Cardiac muscle cell (in vitro differentiated cells and primary cell): ENCODE results near the gene SHCBP1. TPM values are rescaled to one million over a fixed set of nuclear protein-coding genes. Genes with fewer than 3 reads are reported as not detected.
"Not testable (repeated sequence)": the region's sequence is repeated elsewhere in the genome, so short reads cannot be mapped to it uniquely, and the experiment has no call there.

Source experiments
- DNase-seq, 2 donors: peaks; one replicate each; pipeline versions ENCODE4 v3.0.0 to v3.0.0-alpha.2; 2010 to 2017; ENCODE audit warnings: low read depth in 1 of 2, low spot score in 1 of 2
- H3K27ac ChIP-seq: fragments of 200-600 bp; sonication (generic); 2 replicates; pipeline ENCODE4 v1.5.1; 2016
- H3K27me3 ChIP-seq: fragments of 200-600 bp; sonication (generic); 2 replicates; pipeline ENCODE4 v1.6.0; 2016; ENCODE audit warnings: control low read depth
- H3K36me3 ChIP-seq: fragments of 200-600 bp; sonication (generic); 2 replicates; pipeline ENCODE4 v1.5.1; 2016; ENCODE audit warnings: control low read depth
- H3K4me1 ChIP-seq: fragments of 200-600 bp; sonication (generic); 2 replicates; pipeline ENCODE4 v1.8.1; 2017; ENCODE audit warnings: low read depth, mild to moderate bottlenecking, mixed run types
- H3K4me3 ChIP-seq: fragments of 200-600 bp; sonication (generic); 2 replicates; pipeline ENCODE4 v1.5.1; 2016; ENCODE audit warnings: mild to moderate bottlenecking
- H3K9me3 ChIP-seq: fragments of 200-600 bp; sonication (generic); 2 replicates; pipeline ENCODE4 v1.5.1; 2017; ENCODE audit warnings: low read depth, mild to moderate bottlenecking, control low read depth
- CTCF ChIP-seq: IDR thresholded peaks from 2 replicates; pipeline ENCODE4 v1.5.1; 2012; ENCODE audit warnings: low read depth, mild to moderate bottlenecking, low read length
- polyA plus RNA-seq: library from polyadenylated mRNA; unstranded; fragments of >200 nt; fragmentation: Nextera tagmentation; extraction: Ambion mirVana; gene quantifications from 2 replicates; pipeline ENCODE4 v1.2.1, GENCODE V29; 2016
- total RNA-seq: library from RNA; depleted of rRNA; stranded (reverse); fragments of >200 nt; gene quantifications from 2 replicates; pipeline ENCODE4 v1.2.3, GENCODE V29; 2016

The SHCBP1 gene
- total and polyA plus RNA-seq, 2 experiments from 2014 or later, result 4.4 to 4.7 TPM

- Histone ChIP-seq H3K4me3 (no peak overlapping the region), H3K9me3 (peaks cover 4% of the 10 kb centered on the region), H3K27me3 (no peaks in the 10 kb centered on the region), H3K27ac (no peak overlapping the region), H3K36me3 (no peaks in the 10 kb centered on the region), H3K4me1 (no peaks in the 10 kb centered on the region)
- no peak for TF ChIP-seq CTCF
- no peak for DNase-seq
These were observed 52.5 kb downstream of the SHCBP1 start for GRCh38 chr16:46568472-46569230.

- no peak for DNase-seq
- Histone ChIP-seq H3K4me1 (no peaks in the 10 kb centered on the region), H3K27ac (no peak overlapping the region), H3K4me3 (no peak overlapping the region), H3K9me3 (peaks cover 5% of the 10 kb centered on the region), H3K27me3 (no peaks in the 10 kb centered on the region), H3K36me3 (no peaks in the 10 kb centered on the region)
- no peak for TF ChIP-seq CTCF
These were observed 58.2 kb downstream of the SHCBP1 start for GRCh38 chr16:46562979-46563378.

GRCh38 chr16:46558018-46558417, 63.2 kb downstream of the SHCBP1 start:
- Histone ChIP-seq H3K4me1 (no peaks in the 10 kb centered on the region), H3K9me3 (no peaks in the 10 kb centered on the region), H3K27me3 (no peaks in the 10 kb centered on the region), H3K36me3 (no peaks in the 10 kb centered on the region), H3K4me3 (no peak overlapping the region), H3K27ac (no peak overlapping the region)
- TF ChIP-seq CTCF, result no peak
- no peak for DNase-seq

GRCh38 chr16:46555951-46556350, 65.2 kb downstream of the SHCBP1 start:
- no peak for DNase-seq
- H3K27me3 ChIP-seq, result no peaks in the 10 kb centered on the region
- H3K4me1 ChIP-seq, result no peaks in the 10 kb centered on the region
- H3K4me3 ChIP-seq, result no peak overlapping the region
- TF ChIP-seq CTCF, result no peak
- H3K27ac ChIP-seq, result no peak overlapping the region
- no peaks in the 10 kb centered on the region for H3K9me3 ChIP-seq
- H3K36me3 ChIP-seq, result no peaks in the 10 kb centered on the region

- H3K9me3 ChIP-seq, H3K4me3 ChIP-seq, H3K27ac ChIP-seq, H3K4me1 ChIP-seq, H3K36me3 ChIP-seq, H3K27me3 ChIP-seq: not testable (repeated sequence)
- TF ChIP-seq CTCF, result peak; percentile 90
- DNase-seq, result peak; percentile 53 to 88
These were observed 66.7 kb downstream of the SHCBP1 start for GRCh38 chr16:46554435-46554834.
